Thyroid gland (tissue), 4 donors: ENCODE measurements around the gene TBC1D2.

ENCODE experiments used
- POLR2A ChIP-seq, 2 donors: fragments of 450-650 bp; IDR thresholded peaks; one replicate each; pipeline ENCODE4 v1.6.1; 2017; ENCODE audit warnings: antibody characterized with exemption in 2 of 2, mild to moderate bottlenecking in 2 of 2, moderate library complexity in 1 of 2
- TF ChIP-seq, protein P1 (sequence below), 6 experiments: fragments of 200-600 bp in 3 of 6; fragments of 450-650 bp in 3 of 6; sonication (generic) in 3 of 6; IDR thresholded peaks; one replicate each; pipeline ENCODE4 v1.5.1; 2016 to 2019; ENCODE audit warnings: antibody characterized with exemption in 6 of 6, mild to moderate bottlenecking in 2 of 6, inconsistent platforms in 1 of 6, moderate library complexity in 1 of 6

DNA sequence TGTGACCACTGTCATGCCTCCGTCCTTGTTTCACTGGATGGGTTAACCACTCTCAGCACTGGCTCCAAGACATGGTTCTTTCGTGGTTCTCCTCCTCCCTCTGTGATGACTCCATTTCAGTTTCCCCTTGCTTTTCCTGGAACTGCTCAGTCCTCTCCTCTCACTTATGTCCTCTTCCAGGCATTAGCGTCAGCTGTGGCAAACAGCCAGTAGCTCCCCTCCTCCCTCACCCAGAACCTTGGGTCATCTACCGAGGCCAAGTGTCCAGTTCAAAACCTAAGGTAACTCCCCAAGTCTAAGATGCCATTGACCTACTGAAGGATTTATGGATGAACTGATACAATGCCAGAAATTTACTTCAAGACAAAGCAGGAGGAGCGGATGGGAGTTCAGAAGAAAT lies 53.2 kb downstream of the TBC1D2 start:
- TF ChIP-seq POLR2A (IDR thresholded peaks at IDR 0.05), result no peak
- TF ChIP-seq, protein P1, sequence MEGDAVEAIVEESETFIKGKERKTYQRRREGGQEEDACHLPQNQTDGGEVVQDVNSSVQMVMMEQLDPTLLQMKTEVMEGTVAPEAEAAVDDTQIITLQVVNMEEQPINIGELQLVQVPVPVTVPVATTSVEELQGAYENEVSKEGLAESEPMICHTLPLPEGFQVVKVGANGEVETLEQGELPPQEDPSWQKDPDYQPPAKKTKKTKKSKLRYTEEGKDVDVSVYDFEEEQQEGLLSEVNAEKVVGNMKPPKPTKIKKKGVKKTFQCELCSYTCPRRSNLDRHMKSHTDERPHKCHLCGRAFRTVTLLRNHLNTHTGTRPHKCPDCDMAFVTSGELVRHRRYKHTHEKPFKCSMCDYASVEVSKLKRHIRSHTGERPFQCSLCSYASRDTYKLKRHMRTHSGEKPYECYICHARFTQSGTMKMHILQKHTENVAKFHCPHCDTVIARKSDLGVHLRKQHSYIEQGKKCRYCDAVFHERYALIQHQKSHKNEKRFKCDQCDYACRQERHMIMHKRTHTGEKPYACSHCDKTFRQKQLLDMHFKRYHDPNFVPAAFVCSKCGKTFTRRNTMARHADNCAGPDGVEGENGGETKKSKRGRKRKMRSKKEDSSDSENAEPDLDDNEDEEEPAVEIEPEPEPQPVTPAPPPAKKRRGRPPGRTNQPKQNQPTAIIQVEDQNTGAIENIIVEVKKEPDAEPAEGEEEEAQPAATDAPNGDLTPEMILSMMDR (IDR thresholded peaks at IDR 0.05), result no peak
